H1 (cell line): ENCODE results near the gene ATG5. TPM values are rescaled to one million over a fixed set of nuclear protein-coding genes. Genes with fewer than 3 reads are reported as not detected.

Experiments
- CTCF ChIA-PET: fragments of 300-600 bp; sonication (Branson Sonifier 250); formaldehyde crosslinking; loops from one replicate; lab custom pipeline; 2021; ENCODE audit not compliant: partially characterized antibody; lab: Charles Lee
- POLR2A ChIA-PET: fragments of 300-600 bp; sonication (Branson Sonifier 250); formaldehyde crosslinking; loops from one replicate; lab custom pipeline; 2021; ENCODE audit warnings: inconsistent platforms; ENCODE audit not compliant: partially characterized antibody; lab: Charles Lee
- DNase-seq, 2 experiments: peaks; one replicate each; pipeline versions ENCODE4 v3.0.0 to v3.0.0-alpha.2; 2010 to 2022; ENCODE audit warnings: low spot score in 2 of 2, low read depth in 1 of 2, mixed read lengths in 1 of 2
- FAIRE-seq: peaks from 2 replicates; lab custom pipeline; 2011; peaks lifted over from hg19 to GRCh38; lab: Jason Lieb, UNC
- H2AFZ ChIP-seq: 2 replicates; pipeline ENCODE4 v1.8.1; 2012; ENCODE audit warnings: low read length, inconsistent platforms
- H2AK5ac ChIP-seq: 2 replicates; pipeline ENCODE4 v1.6.1; 2013; ENCODE audit warnings: low read depth, low read length
- H2BK120ac ChIP-seq: replicated peaks from 2 replicates; pipeline ENCODE3; 2013; ENCODE audit warnings: low read depth, low read length, inconsistent platforms
- H2BK12ac ChIP-seq: 2 replicates; pipeline ENCODE4 v1.6.1; 2013; ENCODE audit warnings: low read depth, low read length
- H2BK15ac ChIP-seq: 2 replicates; pipeline ENCODE4 v1.6.1; 2013; ENCODE audit warnings: low read length
- H2BK20ac ChIP-seq: 2 replicates; pipeline ENCODE4 v1.6.1; 2013; ENCODE audit warnings: low read length
- H2BK5ac ChIP-seq: 2 replicates; pipeline ENCODE4 v1.6.1; 2013; ENCODE audit warnings: low read depth, low read length
- H3K14ac ChIP-seq: 2 replicates; pipeline ENCODE4 v1.6.1; 2013; ENCODE audit warnings: inconsistent platforms; ENCODE audit not compliant: insufficient read length
- H3K18ac ChIP-seq: 2 replicates; pipeline ENCODE4 v1.6.1; 2013; ENCODE audit warnings: low read length; ENCODE audit errors: extremely low read depth
- H3K23ac ChIP-seq: 2 replicates; pipeline ENCODE4 v1.6.1; 2013; ENCODE audit warnings: inconsistent platforms; ENCODE audit not compliant: insufficient read length
- H3K23me2 ChIP-seq: 2 replicates; pipeline ENCODE4 v1.6.1; 2013; ENCODE audit warnings: low read depth, low read length
- H3K27ac ChIP-seq: 2 replicates; pipeline ENCODE4 v1.6.1; 2011; ENCODE audit warnings: low read depth, low read length, inconsistent platforms
- H3K27me3 ChIP-seq, 4 experiments: replicated peaks in 1 of 4; 1 replicate in 1 of 4; 2 replicates in 3 of 4; pipeline versions ENCODE4 v1.6.1 to v1.8.1; 2011 to 2013; ENCODE audit warnings: low read length in 3 of 4, mild to moderate bottlenecking in 3 of 4, inconsistent platforms in 2 of 4, mixed read lengths in 2 of 4, moderate library complexity in 1 of 4; ENCODE audit not compliant: control insufficient read depth in 3 of 4, insufficient read depth in 3 of 4; ENCODE audit errors: extremely low read depth in 1 of 4
- H3K36me3 ChIP-seq, 4 experiments: 2 replicates each; pipeline versions ENCODE4 v1.6.1 to v1.8.1; 2011 to 2013; ENCODE audit warnings: mild to moderate bottlenecking in 4 of 4, low read length in 3 of 4, moderate library complexity in 2 of 4, control low read depth in 1 of 4, inconsistent platforms in 1 of 4; ENCODE audit not compliant: insufficient read depth in 4 of 4, control insufficient read depth in 2 of 4
- H3K4ac ChIP-seq: replicated peaks from 2 replicates; pipeline ENCODE3; 2013; ENCODE audit warnings: low read length, low read depth, mixed read lengths, inconsistent platforms; ENCODE audit not compliant: insufficient read length
- H3K4me1 ChIP-seq, 4 experiments: replicated peaks in 1 of 4; 1 replicate in 1 of 4; 2 replicates in 3 of 4; pipeline versions ENCODE4 v1.6.1 to v1.8.1; 2011 to 2013; ENCODE audit warnings: low read length in 3 of 4, inconsistent platforms in 2 of 4, mixed read lengths in 1 of 4; ENCODE audit not compliant: insufficient read depth in 4 of 4, control insufficient read depth in 3 of 4
- H3K4me2 ChIP-seq, 2 experiments: 2 replicates each; pipeline versions ENCODE4 v1.6.1 to v1.8.1; 2011 to 2013; ENCODE audit warnings: low read depth in 2 of 2, low read length in 2 of 2, control low read depth in 1 of 2, inconsistent platforms in 1 of 2, mild to moderate bottlenecking in 1 of 2; ENCODE audit not compliant: insufficient read depth in 1 of 2
- H3K4me3 ChIP-seq, 4 experiments: fragments of 200-600, 300-600 bp in 1 of 4; sonication (generic), shearing (Covaris generic), sonication (Bioruptor Twin) in 1 of 4; 2 replicates each; pipeline versions ENCODE4 v1.5.1 to v1.8.1; 2011 to 2016; ENCODE audit warnings: low read length in 4 of 4, low read depth in 3 of 4, control low read depth in 2 of 4, inconsistent platforms in 2 of 4, mild to moderate bottlenecking in 2 of 4, mixed read lengths in 1 of 4, moderate library complexity in 1 of 4; ENCODE audit not compliant: insufficient read depth in 2 of 4; ENCODE audit errors: extremely low read depth in 1 of 4
- H3K56ac ChIP-seq: replicated peaks from 2 replicates; pipeline ENCODE3; 2013; ENCODE audit warnings: low read depth, mild to moderate bottlenecking, mixed read lengths, low read length, inconsistent platforms; ENCODE audit not compliant: insufficient read length
- H3K79me1 ChIP-seq: 2 replicates; pipeline ENCODE4 v1.6.1; 2013; ENCODE audit warnings: low read depth, low read length, control low read depth
- H3K79me2 ChIP-seq, 2 experiments: 2 replicates each; pipeline versions ENCODE4 v1.6.1 to v1.8.1; 2012 to 2013; ENCODE audit warnings: low read length in 2 of 2, mild to moderate bottlenecking in 2 of 2, inconsistent platforms in 1 of 2; ENCODE audit not compliant: insufficient read depth in 2 of 2, control insufficient read depth in 1 of 2
- H3K9ac ChIP-seq, 4 experiments: replicated peaks in 1 of 4; 1 replicate in 1 of 4; 2 replicates in 3 of 4; pipeline versions ENCODE4 v1.6.1 to v1.8.1; 2011 to 2013; ENCODE audit warnings: low read depth in 3 of 4, low read length in 3 of 4, control low read depth in 2 of 4, mild to moderate bottlenecking in 2 of 4, moderate library complexity in 2 of 4, inconsistent platforms in 1 of 4; ENCODE audit errors: extremely low read depth in 1 of 4
- H3K9me3 ChIP-seq, 2 experiments: 2 replicates each; pipeline versions ENCODE4 v1.6.1 to v1.8.1; 2012 to 2013; ENCODE audit warnings: mild to moderate bottlenecking in 2 of 2, moderate library complexity in 2 of 2, control low read depth in 1 of 2, inconsistent platforms in 1 of 2, low read depth in 1 of 2, low read length in 1 of 2, mixed read lengths in 1 of 2; ENCODE audit not compliant: insufficient read depth in 2 of 2
- H4K20me1 ChIP-seq, 2 experiments: replicated peaks in 1 of 2; 2 replicates each; pipeline versions ENCODE3 to v1.8.1; 2011 to 2013; ENCODE audit warnings: inconsistent platforms in 2 of 2, low read length in 2 of 2, mild to moderate bottlenecking in 1 of 2; ENCODE audit not compliant: insufficient read depth in 2 of 2, control insufficient read depth in 1 of 2
- H4K5ac ChIP-seq: 2 replicates; pipeline ENCODE4 v1.6.1; 2013; ENCODE audit warnings: low read length, low read depth, mixed read lengths, inconsistent platforms; ENCODE audit not compliant: insufficient read length
- H4K8ac ChIP-seq: 2 replicates; pipeline ENCODE4 v1.8.0; 2013; ENCODE audit warnings: mild to moderate bottlenecking, moderate library complexity, low read length, inconsistent platforms; ENCODE audit not compliant: insufficient read depth; ENCODE audit errors: extremely low read depth
- H4K91ac ChIP-seq: replicated peaks from 2 replicates; pipeline ENCODE3; 2013; ENCODE audit warnings: low read length, mixed read lengths, inconsistent platforms; ENCODE audit not compliant: insufficient read length
- CBX5 ChIP-seq: fragments of 300-800, 300-1000 bp; sonication (generic); IDR thresholded peaks from 2 replicates; pipeline ENCODE4 v1.7.1; 2016; ENCODE audit warnings: antibody characterized with exemption, low read length, low read depth
- GTF2F1 ChIP-seq: IDR thresholded peaks from 2 replicates; pipeline ENCODE4 v1.6.1; 2012; ENCODE audit warnings: low read depth, low read length, improper control_type of control experiment, borderline replicate concordance
- PHF8 ChIP-seq: fragments of 200-600 bp; sonication (generic); conservative IDR thresholded peaks from 2 replicates; pipeline ENCODE4 v1.7.1; 2012; ENCODE audit warnings: low read depth, mild to moderate bottlenecking, inconsistent platforms, low read length, moderate library complexity
- RXRA ChIP-seq: IDR thresholded peaks from 2 replicates; pipeline ENCODE4 v1.6.1; 2011; ENCODE audit warnings: low read depth, mild to moderate bottlenecking, low read length, moderate library complexity; ENCODE audit not compliant: insufficient read depth
- SRF ChIP-seq: IDR thresholded peaks from 2 replicates; pipeline ENCODE4 v1.6.1; 2011; ENCODE audit warnings: mild to moderate bottlenecking, low read depth, low read length, moderate library complexity
- TBP ChIP-seq: IDR thresholded peaks from 2 replicates; pipeline ENCODE4 v1.6.1; 2011; ENCODE audit warnings: low read depth, low read length, improper control_type of control experiment
- USF2 ChIP-seq: IDR thresholded peaks from 2 replicates; pipeline ENCODE4 v1.6.1; 2011; ENCODE audit warnings: low read length, improper control_type of control experiment
- WGBS, 2 experiments: shearing (Covaris generic) in 1 of 2; methylation state at CpG; one replicate each; pipeline versions ENCODE4 v1.1.6 to v1.1.7; 2013 to 2015; ENCODE audit warnings: low lambda C conversion rate in 2 of 2, mixed read lengths in 2 of 2, inconsistent platforms in 1 of 2, low coverage in 1 of 2, missing lambda C conversion rate in 1 of 2; ENCODE audit not compliant: insufficient replicate concordance in 2 of 2, insufficient coverage in 1 of 2, insufficient read length in 1 of 2; ENCODE audit errors: extremely low coverage in 1 of 2, missing lambda C conversion rate in 1 of 2; 5-methylcytosine and 5-hydroxymethylcytosine counted together
- polyA plus RNA-seq, 7 experiments: library from polyadenylated mRNA; depleted of rRNA in 3 of 7; stranded (reverse) in 5 of 7; unstranded in 2 of 7; fragments of >200 nt in 5 of 7; fragments of 200-250 nt in 2 of 7; gene quantifications; 1 replicate in 5 of 7; 2 replicates in 1 of 7; 4 replicates in 1 of 7; pipeline versions ENCODE4 v1.2.1 to v1.2.3, GENCODE V29; 2011 to 2013; ENCODE audit warnings: missing spikeins in 2 of 7, mixed read lengths in 2 of 7
- total RNA-seq: library from RNA; stranded (reverse); fragmentation: NEBNext Ultra II Directional; extraction: Animal tissue kit (Norgen Biotek cat#: 25700); gene quantifications from 2 replicates; pipeline ENCODE4 v1.2.1, GENCODE V29; 2021

The ATG5 gene
- total and polyA plus RNA-seq, 2 of the 8 experiments (the other 6 are each of a cell fraction or from before 2014, with no cell fraction given), result 18.2 to 39.0 TPM

GRCh38 chr6:106281661-106282060, 43.9 kb downstream of the ATG5 start:
- H3K79me1 ChIP-seq, result peaks cover 3% of the 10 kb centered on the region
- H3K4me1 ChIP-seq, result no peaks in the 10 kb centered on the region
- POLR2A ChIA-PET, result no interaction called here
- H3K4me3 ChIP-seq, result no peak overlapping the region
- peaks cover 0 to 11% (median 6%) of the 10 kb centered on the region in 4 experiments; a peak in 4 of 8 replicates for H3K36me3 ChIP-seq
- FAIRE-seq, result no peak
- no peak overlapping the region for H3K4ac ChIP-seq
- H4K91ac ChIP-seq, result no peak overlapping the region
- H3K79me2 ChIP-seq, result peaks cover 3 to 30% of the 10 kb centered on the region in 2 experiments
- no peak overlapping the region for H2BK120ac ChIP-seq
- H2BK12ac ChIP-seq, result no peak overlapping the region
- H2BK15ac ChIP-seq, result no peak overlapping the region
- H3K14ac ChIP-seq, result no peak overlapping the region
- no peak overlapping the region for H2BK5ac ChIP-seq
- no peak overlapping the region for H3K4me2 ChIP-seq
- H2AFZ ChIP-seq, result no peak overlapping the region
- H4K5ac ChIP-seq, result no peak overlapping the region
- DNase-seq, result no peak
- H4K20me1 ChIP-seq, result peaks cover 3 to 4% of the 10 kb centered on the region in 2 experiments
- H4K8ac ChIP-seq, result no peak overlapping the region
- no peaks in the 10 kb centered on the region for H3K27me3 ChIP-seq
- H3K56ac ChIP-seq, result no peak overlapping the region
- H3K9me3 ChIP-seq, result no peaks in the 10 kb centered on the region
- no peak overlapping the region for H3K18ac ChIP-seq
- WGBS, 2 experiments, result 90% methylated on average over 2 of the region's 2 CpGs; no CpG with 5 or more reads in 1 of the 2 experiments
- no peaks in the 10 kb centered on the region for H3K23me2 ChIP-seq
- no peak overlapping the region for H3K27ac ChIP-seq
- H3K23ac ChIP-seq, result no peak overlapping the region
- H2BK20ac ChIP-seq, result no peak overlapping the region
- no peak overlapping the region for H3K9ac ChIP-seq
- CTCF ChIA-PET, result interaction anchor here (2.6 kb wide), 1 partner anchor 58 kb away, joined by 7 read pairs; no protein-coding TSS in a partner anchor
- H2AK5ac ChIP-seq, result no peak overlapping the region
- TF ChIP-seq CBX5, result no peak
- TF ChIP-seq GTF2F1, result no peak
- no peak for TF ChIP-seq SRF
- no peak for TF ChIP-seq PHF8
- TF ChIP-seq RXRA, result no peak
- TF ChIP-seq TBP, result no peak
- no peak for TF ChIP-seq USF2
